K562 (cell line): ENCODE measurements around the gene RXRB. TPM values are rescaled to one million over a fixed set of nuclear protein-coding genes. Genes with fewer than 3 reads are reported as not detected.

Experiments used
- CBX1 ChIP-seq: sonication (generic); IDR thresholded peaks from 2 replicates; pipeline ENCODE4 v1.6.1; 2016; ENCODE audit warnings: antibody characterized with exemption, low read depth, mild to moderate bottlenecking
- CBX2 ChIP-seq: fragments of 200-600 bp; sonication (generic); IDR thresholded peaks from one replicate; pipeline ENCODE4 v1.6.1; 2012; ENCODE audit warnings: mild to moderate bottlenecking, low read length, inconsistent platforms; ENCODE audit not compliant: insufficient read depth, poor library complexity, severe bottlenecking
- CGGBP1 ChIP-seq: fragments of 250-450 bp; sonication (Bioruptor Pico); IDR thresholded peaks from 2 replicates; pipeline ENCODE4 v1.9.0; 2021; ENCODE audit warnings: mild to moderate bottlenecking
- DPF2 ChIP-seq: fragments of 450-650 bp; IDR thresholded peaks from 2 replicates; pipeline ENCODE4 v1.6.1; 2016
- ETS1 ChIP-seq: conservative IDR thresholded peaks from 2 replicates; pipeline ENCODE4 v1.6.1; 2011; ENCODE audit warnings: low read depth, mild to moderate bottlenecking, low read length; ENCODE audit not compliant: control insufficient read depth
- HMGXB4 ChIP-seq: sonication (generic); formaldehyde crosslinking; IDR thresholded peaks from 2 replicates; pipeline ENCODE4 v1.8.1; 2023; ENCODE audit warnings: mild to moderate bottlenecking, missing genetic modification reagents
- JUND ChIP-seq, 2 experiments: IDR thresholded peaks; 2 replicates in 1 of 2; 3 replicates in 1 of 2; pipeline ENCODE4 v1.6.1; 2011; ENCODE audit warnings: borderline replicate concordance in 2 of 2, low read depth in 2 of 2, low read length in 2 of 2, improper control_type of control experiment in 1 of 2, missing biosample characterization in 1 of 2, missing genetic modification characterization in 1 of 2, missing genetic modification reagents in 1 of 2
- KLF1 ChIP-seq: fragments of 450-650 bp; IDR thresholded peaks from 2 replicates; pipeline ENCODE4 v1.6.1; 2016; ENCODE audit warnings: missing genetic modification characterization, missing compliant biosample characterization
- L3MBTL2 ChIP-seq: fragments of 450-650 bp; IDR thresholded peaks from 2 replicates; pipeline ENCODE4 v1.6.1; 2016; ENCODE audit warnings: mild to moderate bottlenecking, moderate library complexity
- MCM7 ChIP-seq, 2 experiments: fragments of 450-650 bp; IDR thresholded peaks; 2 replicates each; pipeline ENCODE4 v1.6.1; 2016 to 2018
- PCBP2 ChIP-seq: fragments of 200-400 bp; formaldehyde crosslinking; IDR thresholded peaks from 2 replicates; pipeline ENCODE4 v1.6.1; 2018; ENCODE audit warnings: low read length, low read depth, mild to moderate bottlenecking, moderate library complexity; ENCODE audit not compliant: poor library complexity, severe bottlenecking
- POLR2A ChIP-seq: fragments of 450-650 bp; conservative IDR thresholded peaks from 2 replicates; pipeline ENCODE4 v1.6.1; 2016
- RBM14 ChIP-seq: fragments of 200-400 bp; formaldehyde crosslinking; IDR thresholded peaks from 2 replicates; pipeline ENCODE4 v1.6.1; 2018; ENCODE audit warnings: low read depth, mild to moderate bottlenecking, low read length, moderate library complexity, borderline replicate concordance; ENCODE audit not compliant: insufficient read depth
- RFX7 ChIP-seq: fragments of 250-450 bp; sonication (Bioruptor Pico); IDR thresholded peaks from 2 replicates; pipeline ENCODE4 v1.5.1; 2021; ENCODE audit warnings: mild to moderate bottlenecking
- SP1 ChIP-seq: sonication (generic); formaldehyde crosslinking; IDR thresholded peaks from 2 replicates; pipeline ENCODE4 v1.8.1; 2022; ENCODE audit warnings: mild to moderate bottlenecking, missing genetic modification reagents
- THRB ChIP-seq: fragments of 450-650 bp; formaldehyde crosslinking; conservative IDR thresholded peaks from 2 replicates; pipeline ENCODE4 v1.4.0; 2022; ENCODE audit warnings: mild to moderate bottlenecking, missing genetic modification characterization
- ZNF398 ChIP-seq: fragments of 250-450 bp; sonication (Bioruptor Pico); IDR thresholded peaks from 2 replicates; pipeline ENCODE4 v1.8.0; 2021; ENCODE audit warnings: moderate library complexity, mild to moderate bottlenecking, inconsistent platforms
- ZNF584 ChIP-seq: fragments of 200-800 bp; sonication (Bioruptor generic); IDR thresholded peaks from 2 replicates; pipeline ENCODE4 v1.6.1; 2016; ENCODE audit warnings: low read depth, mild to moderate bottlenecking, missing genetic modification characterization, missing compliant biosample characterization
- polyA plus RNA-seq, 8 experiments: library from polyadenylated mRNA; depleted of rRNA in 4 of 8; stranded (reverse) in 5 of 8; unstranded in 3 of 8; fragments of >200 nt; fragmentation: Nextera tagmentation in 2 of 8; fragmentation: Illumina TruSeq in 1 of 8; extraction: Ambion mirVana in 2 of 8; extraction: Trizol in 1 of 8; gene quantifications; 2 replicates each; pipeline versions ENCODE4 v1.2.1 to v1.2.3, GENCODE V29; 2011 to 2014; ENCODE audit warnings: inconsistent platforms in 1 of 8, missing spikeins in 1 of 8
- total RNA-seq, 7 experiments: library from RNA; depleted of rRNA in 6 of 7; stranded (reverse); fragments of >200 nt in 6 of 7; fragmentation: Illumina TruSeq in 2 of 7; extraction: Trizol in 2 of 7; gene quantifications; 2 replicates each; pipeline versions ENCODE4 v1.2.1 to v1.2.3, GENCODE V29; 2011 to 2021; ENCODE audit warnings: low replicate concordance in 1 of 7

Gene RXRB
- total and polyA plus RNA-seq, 9 of the 15 experiments (the other 6 are each of a cell fraction or from before 2014, with no cell fraction given), result 0.76 to 35.5 (median 18.4) TPM

- 0 out of 2 replicates have a peak, but pooled peaks have one; percentile 47 for TF ChIP-seq THRB
- TF ChIP-seq POLR2A, result peak; percentile 84
- TF ChIP-seq L3MBTL2, result peak; percentile 43; the same call in 1 of the 2 replicates
- TF ChIP-seq PCBP2, result no peak
- no peak for TF ChIP-seq ZNF398 (CRISPR knock-in tag)
- 0 out of 2 replicates have a peak, but pooled peaks have one; percentile 56 for TF ChIP-seq RBM14
- TF ChIP-seq JUND (IDR thresholded peaks at IDR 0.05; ENCODE audit: borderline replicate concordance, low read depth, low read length), result peak; percentile 1; the same call in 1 of the 2 replicates
- no peak for TF ChIP-seq JUND (tag; IDR thresholded peaks at IDR 0.05; ENCODE audit: borderline replicate concordance, low read depth, low read length)
- no peak for TF ChIP-seq DPF2
- peak; percentile 86; the same call in 1 of the 2 replicates for TF ChIP-seq CBX1
- no peak for TF ChIP-seq KLF1 (tag)
- no peak for TF ChIP-seq CBX2
- TF ChIP-seq MCM7 (IDR thresholded peaks at IDR 0.05), result no peak
- 0 out of 2 replicates have a peak, but pooled peaks have one; percentile 56 for TF ChIP-seq CGGBP1 (CRISPR knock-in tag)
- TF ChIP-seq ETS1, result 0 out of 2 replicates have a peak, but pooled peaks have one; percentile 6
- TF ChIP-seq RFX7 (CRISPR knock-in tag), result peak; percentile 77; the same call in 1 of the 2 replicates
- TF ChIP-seq HMGXB4 (CRISPR knock-in tag), result no peak
- peak; percentile 91 for TF ChIP-seq SP1 (CRISPR knock-in tag)
- no peak for TF ChIP-seq ZNF584
Observed at GRCh38 chr6:33204415-33205190, 4.1 kb upstream of the RXRB start, which contains the start of gene HSD17B8 (continued).
